H1 (cell line): ENCODE data around the gene PARP15. TPM values are rescaled to one million over a fixed set of nuclear protein-coding genes. Genes with fewer than 3 reads are reported as not detected.

Experiments used
- CTCF ChIA-PET: fragments of 300-600 bp; sonication (Branson Sonifier 250); formaldehyde crosslinking; loops from one replicate; lab custom pipeline; 2021; ENCODE audit not compliant: partially characterized antibody; lab: Charles Lee
- POLR2A ChIA-PET: fragments of 300-600 bp; sonication (Branson Sonifier 250); formaldehyde crosslinking; loops from one replicate; lab custom pipeline; 2021; ENCODE audit warnings: inconsistent platforms; ENCODE audit not compliant: partially characterized antibody; lab: Charles Lee
- DNase-seq, 2 experiments: peaks; one replicate each; pipeline versions ENCODE4 v3.0.0 to v3.0.0-alpha.2; 2010 to 2022; ENCODE audit warnings: low spot score in 2 of 2, low read depth in 1 of 2, mixed read lengths in 1 of 2
- FAIRE-seq: peaks from 2 replicates; lab custom pipeline; 2011; peaks lifted over from hg19 to GRCh38; lab: Jason Lieb, UNC
- H2AFZ ChIP-seq: 2 replicates; pipeline ENCODE4 v1.8.1; 2012; ENCODE audit warnings: low read length, inconsistent platforms
- H2AK5ac ChIP-seq: 2 replicates; pipeline ENCODE4 v1.6.1; 2013; ENCODE audit warnings: low read depth, low read length
- H2BK120ac ChIP-seq: replicated peaks from 2 replicates; pipeline ENCODE3; 2013; ENCODE audit warnings: low read depth, low read length, inconsistent platforms
- H2BK12ac ChIP-seq: 2 replicates; pipeline ENCODE4 v1.6.1; 2013; ENCODE audit warnings: low read depth, low read length
- H2BK15ac ChIP-seq: 2 replicates; pipeline ENCODE4 v1.6.1; 2013; ENCODE audit warnings: low read length
- H2BK20ac ChIP-seq: 2 replicates; pipeline ENCODE4 v1.6.1; 2013; ENCODE audit warnings: low read length
- H2BK5ac ChIP-seq: 2 replicates; pipeline ENCODE4 v1.6.1; 2013; ENCODE audit warnings: low read depth, low read length
- H3K14ac ChIP-seq: 2 replicates; pipeline ENCODE4 v1.6.1; 2013; ENCODE audit warnings: inconsistent platforms; ENCODE audit not compliant: insufficient read length
- H3K18ac ChIP-seq: 2 replicates; pipeline ENCODE4 v1.6.1; 2013; ENCODE audit warnings: low read length; ENCODE audit errors: extremely low read depth
- H3K23ac ChIP-seq: 2 replicates; pipeline ENCODE4 v1.6.1; 2013; ENCODE audit warnings: inconsistent platforms; ENCODE audit not compliant: insufficient read length
- H3K23me2 ChIP-seq: 2 replicates; pipeline ENCODE4 v1.6.1; 2013; ENCODE audit warnings: low read depth, low read length
- H3K27ac ChIP-seq: 2 replicates; pipeline ENCODE4 v1.6.1; 2011; ENCODE audit warnings: low read depth, low read length, inconsistent platforms
- H3K27me3 ChIP-seq, 4 experiments: replicated peaks in 1 of 4; 1 replicate in 1 of 4; 2 replicates in 3 of 4; pipeline versions ENCODE4 v1.6.1 to v1.8.1; 2011 to 2013; ENCODE audit warnings: low read length in 3 of 4, mild to moderate bottlenecking in 3 of 4, inconsistent platforms in 2 of 4, mixed read lengths in 2 of 4, moderate library complexity in 1 of 4; ENCODE audit not compliant: control insufficient read depth in 3 of 4, insufficient read depth in 3 of 4; ENCODE audit errors: extremely low read depth in 1 of 4
- H3K36me3 ChIP-seq, 4 experiments: 2 replicates each; pipeline versions ENCODE4 v1.6.1 to v1.8.1; 2011 to 2013; ENCODE audit warnings: mild to moderate bottlenecking in 4 of 4, low read length in 3 of 4, moderate library complexity in 2 of 4, control low read depth in 1 of 4, inconsistent platforms in 1 of 4; ENCODE audit not compliant: insufficient read depth in 4 of 4, control insufficient read depth in 2 of 4
- H3K4ac ChIP-seq: replicated peaks from 2 replicates; pipeline ENCODE3; 2013; ENCODE audit warnings: low read length, low read depth, mixed read lengths, inconsistent platforms; ENCODE audit not compliant: insufficient read length
- H3K4me1 ChIP-seq, 4 experiments: replicated peaks in 1 of 4; 1 replicate in 1 of 4; 2 replicates in 3 of 4; pipeline versions ENCODE4 v1.6.1 to v1.8.1; 2011 to 2013; ENCODE audit warnings: low read length in 3 of 4, inconsistent platforms in 2 of 4, mixed read lengths in 1 of 4; ENCODE audit not compliant: insufficient read depth in 4 of 4, control insufficient read depth in 3 of 4
- H3K4me2 ChIP-seq, 2 experiments: 2 replicates each; pipeline versions ENCODE4 v1.6.1 to v1.8.1; 2011 to 2013; ENCODE audit warnings: low read depth in 2 of 2, low read length in 2 of 2, control low read depth in 1 of 2, inconsistent platforms in 1 of 2, mild to moderate bottlenecking in 1 of 2; ENCODE audit not compliant: insufficient read depth in 1 of 2
- H3K4me3 ChIP-seq, 4 experiments: fragments of 200-600, 300-600 bp in 1 of 4; sonication (generic), shearing (Covaris generic), sonication (Bioruptor Twin) in 1 of 4; 2 replicates each; pipeline versions ENCODE4 v1.5.1 to v1.8.1; 2011 to 2016; ENCODE audit warnings: low read length in 4 of 4, low read depth in 3 of 4, control low read depth in 2 of 4, inconsistent platforms in 2 of 4, mild to moderate bottlenecking in 2 of 4, mixed read lengths in 1 of 4, moderate library complexity in 1 of 4; ENCODE audit not compliant: insufficient read depth in 2 of 4; ENCODE audit errors: extremely low read depth in 1 of 4
- H3K56ac ChIP-seq: replicated peaks from 2 replicates; pipeline ENCODE3; 2013; ENCODE audit warnings: low read depth, mild to moderate bottlenecking, mixed read lengths, low read length, inconsistent platforms; ENCODE audit not compliant: insufficient read length
- H3K79me1 ChIP-seq: 2 replicates; pipeline ENCODE4 v1.6.1; 2013; ENCODE audit warnings: low read depth, low read length, control low read depth
- H3K79me2 ChIP-seq, 2 experiments: 2 replicates each; pipeline versions ENCODE4 v1.6.1 to v1.8.1; 2012 to 2013; ENCODE audit warnings: low read length in 2 of 2, mild to moderate bottlenecking in 2 of 2, inconsistent platforms in 1 of 2; ENCODE audit not compliant: insufficient read depth in 2 of 2, control insufficient read depth in 1 of 2
- H3K9ac ChIP-seq, 4 experiments: replicated peaks in 1 of 4; 1 replicate in 1 of 4; 2 replicates in 3 of 4; pipeline versions ENCODE4 v1.6.1 to v1.8.1; 2011 to 2013; ENCODE audit warnings: low read depth in 3 of 4, low read length in 3 of 4, control low read depth in 2 of 4, mild to moderate bottlenecking in 2 of 4, moderate library complexity in 2 of 4, inconsistent platforms in 1 of 4; ENCODE audit errors: extremely low read depth in 1 of 4
- H3K9me3 ChIP-seq, 2 experiments: 2 replicates each; pipeline versions ENCODE4 v1.6.1 to v1.8.1; 2012 to 2013; ENCODE audit warnings: mild to moderate bottlenecking in 2 of 2, moderate library complexity in 2 of 2, control low read depth in 1 of 2, inconsistent platforms in 1 of 2, low read depth in 1 of 2, low read length in 1 of 2, mixed read lengths in 1 of 2; ENCODE audit not compliant: insufficient read depth in 2 of 2
- H4K20me1 ChIP-seq, 2 experiments: replicated peaks in 1 of 2; 2 replicates each; pipeline versions ENCODE3 to v1.8.1; 2011 to 2013; ENCODE audit warnings: inconsistent platforms in 2 of 2, low read length in 2 of 2, mild to moderate bottlenecking in 1 of 2; ENCODE audit not compliant: insufficient read depth in 2 of 2, control insufficient read depth in 1 of 2
- H4K5ac ChIP-seq: 2 replicates; pipeline ENCODE4 v1.6.1; 2013; ENCODE audit warnings: low read length, low read depth, mixed read lengths, inconsistent platforms; ENCODE audit not compliant: insufficient read length
- H4K8ac ChIP-seq: 2 replicates; pipeline ENCODE4 v1.8.0; 2013; ENCODE audit warnings: mild to moderate bottlenecking, moderate library complexity, low read length, inconsistent platforms; ENCODE audit not compliant: insufficient read depth; ENCODE audit errors: extremely low read depth
- H4K91ac ChIP-seq: replicated peaks from 2 replicates; pipeline ENCODE3; 2013; ENCODE audit warnings: low read length, mixed read lengths, inconsistent platforms; ENCODE audit not compliant: insufficient read length
- ATF2 ChIP-seq: IDR thresholded peaks from 2 replicates; pipeline ENCODE4 v1.6.1; 2012; ENCODE audit warnings: low read length, inconsistent platforms
- CREB1 ChIP-seq: IDR thresholded peaks from 2 replicates; pipeline ENCODE4 v1.6.1; 2012; ENCODE audit warnings: inconsistent platforms
- CTBP2 ChIP-seq: IDR thresholded peaks from 2 replicates; pipeline ENCODE4 v1.7.0; 2011; ENCODE audit warnings: borderline replicate concordance, mild to moderate bottlenecking, moderate library complexity, mixed read lengths, low read length; ENCODE audit not compliant: insufficient read depth, insufficient read length
- HDAC2 ChIP-seq, 2 experiments: fragments of 300-600 bp in 1 of 2; sonication (generic) in 1 of 2; IDR thresholded peaks; 2 replicates each; pipeline ENCODE4 v1.6.1; 2011 to 2012; ENCODE audit warnings: low read depth in 2 of 2, low read length in 2 of 2, mild to moderate bottlenecking in 2 of 2, moderate library complexity in 2 of 2, borderline replicate concordance in 1 of 2, inconsistent platforms in 1 of 2
- SIX5 ChIP-seq: IDR thresholded peaks from 2 replicates; pipeline ENCODE4 v1.6.1; 2011; ENCODE audit warnings: mild to moderate bottlenecking, low read depth, low read length
- SRF ChIP-seq: IDR thresholded peaks from 2 replicates; pipeline ENCODE4 v1.6.1; 2011; ENCODE audit warnings: mild to moderate bottlenecking, low read depth, low read length, moderate library complexity
- TBP ChIP-seq: IDR thresholded peaks from 2 replicates; pipeline ENCODE4 v1.6.1; 2011; ENCODE audit warnings: low read depth, low read length, improper control_type of control experiment
- ZNF274 ChIP-seq: IDR thresholded peaks from 2 replicates; pipeline ENCODE4 v1.7.0; 2012; ENCODE audit warnings: low read length, borderline replicate concordance; ENCODE audit errors: extremely low read depth
- WGBS, 2 experiments: shearing (Covaris generic) in 1 of 2; methylation state at CpG; one replicate each; pipeline versions ENCODE4 v1.1.6 to v1.1.7; 2013 to 2015; ENCODE audit warnings: low lambda C conversion rate in 2 of 2, mixed read lengths in 2 of 2, inconsistent platforms in 1 of 2, low coverage in 1 of 2, missing lambda C conversion rate in 1 of 2; ENCODE audit not compliant: insufficient replicate concordance in 2 of 2, insufficient coverage in 1 of 2, insufficient read length in 1 of 2; ENCODE audit errors: extremely low coverage in 1 of 2, missing lambda C conversion rate in 1 of 2; 5-methylcytosine and 5-hydroxymethylcytosine counted together
- polyA plus RNA-seq, 7 experiments: library from polyadenylated mRNA; depleted of rRNA in 3 of 7; stranded (reverse) in 5 of 7; unstranded in 2 of 7; fragments of >200 nt in 5 of 7; fragments of 200-250 nt in 2 of 7; gene quantifications; 1 replicate in 5 of 7; 2 replicates in 1 of 7; 4 replicates in 1 of 7; pipeline versions ENCODE4 v1.2.1 to v1.2.3, GENCODE V29; 2011 to 2013; ENCODE audit warnings: missing spikeins in 2 of 7, mixed read lengths in 2 of 7
- total RNA-seq: library from RNA; stranded (reverse); fragmentation: NEBNext Ultra II Directional; extraction: Animal tissue kit (Norgen Biotek cat#: 25700); gene quantifications from 2 replicates; pipeline ENCODE4 v1.2.1, GENCODE V29; 2021

The PARP15 gene
- total and polyA plus RNA-seq, 2 of the 8 experiments (the other 6 are each of a cell fraction or from before 2014, with no cell fraction given) = 0.37 to 0.45 TPM

GRCh38 chr3:122662505-122662904, 85.1 kb downstream of the PARP15 start:
- no peak overlapping the region for H4K5ac ChIP-seq
- no peak overlapping the region for H2BK5ac ChIP-seq
- no peak for FAIRE-seq
- H4K8ac ChIP-seq = no peak overlapping the region
- no peak overlapping the region for H3K18ac ChIP-seq
- no peak overlapping the region for H2BK20ac ChIP-seq
- H3K27me3 ChIP-seq = no peaks in the 10 kb centered on the region
- H2AK5ac ChIP-seq = no peak overlapping the region
- no peak overlapping the region for H2BK15ac ChIP-seq
- H3K14ac ChIP-seq = no peak overlapping the region
- no peak overlapping the region for H3K56ac ChIP-seq
- H3K27ac ChIP-seq = no peak overlapping the region
- POLR2A ChIA-PET = no interaction called here
- no peaks in the 10 kb centered on the region for H3K36me3 ChIP-seq
- H4K20me1 ChIP-seq = no peaks in the 10 kb centered on the region
- WGBS, 2 experiments = 92% methylated on average over 2 of the region's 2 CpGs; no CpG with 5 or more reads in 1 of the 2 experiments
- no peak overlapping the region for H3K4ac ChIP-seq
- H2BK12ac ChIP-seq = no peak overlapping the region
- DNase-seq = no peak
- H3K4me1 ChIP-seq = no peaks in the 10 kb centered on the region
- H2BK120ac ChIP-seq = no peak overlapping the region
- CTCF ChIA-PET = interaction anchor here (0.5 to 3.4 kb wide), 8 partner anchors 15 to 270 kb away, joined by 3 to 16 read pairs (median 4); partner anchors contain the start of gene KPNA1
- H3K4me3 ChIP-seq = no peak overlapping the region
- no peaks in the 10 kb centered on the region for H3K79me2 ChIP-seq
- no peak overlapping the region for H2AFZ ChIP-seq
- TF ChIP-seq CTBP2 = no peak
- TF ChIP-seq SIX5 = no peak
- TF ChIP-seq CREB1 = no peak
- TF ChIP-seq ATF2 = no peak
- TF ChIP-seq TBP = no peak
- TF ChIP-seq ZNF274 = no peak
- TF ChIP-seq SRF = no peak
- no peak for TF ChIP-seq HDAC2 (IDR thresholded peaks at IDR 0.05; ENCODE audit: borderline replicate concordance in 1 of 2, low read depth in 2 of 2, low read length in 2 of 2)
- no peak overlapping the region for H3K9ac ChIP-seq
- H3K79me1 ChIP-seq = no peaks in the 10 kb centered on the region
- no peaks in the 10 kb centered on the region for H3K23me2 ChIP-seq
- no peak overlapping the region for H3K23ac ChIP-seq
- H4K91ac ChIP-seq = no peak overlapping the region
- no peaks in the 10 kb centered on the region for H3K9me3 ChIP-seq
- H3K4me2 ChIP-seq = no peak overlapping the region
